Sigmoid colon (tissue), 4 donors: Measurements from ENCODE around the gene RBAK.

Source experiments
- CTCF ChIP-seq, 4 experiments: fragments of 450-650 bp in 3 of 4; fragments of 200-600 bp in 1 of 4; IDR thresholded peaks; one replicate each; pipeline ENCODE4 v1.5.1; 2016 to 2019; ENCODE audit warnings: antibody characterized with exemption in 4 of 4, mild to moderate bottlenecking in 3 of 4, moderate library complexity in 2 of 4
- EP300 ChIP-seq, 4 donors: sonication (generic); formaldehyde crosslinking; IDR thresholded peaks; one replicate each; pipeline ENCODE4 v1.6.1; 2017; ENCODE audit warnings: antibody characterized with exemption in 4 of 4
- POLR2A ChIP-seq, 2 donors: fragments of 450-650 bp; IDR thresholded peaks; one replicate each; pipeline ENCODE4 v1.6.1; 2016; ENCODE audit warnings: antibody characterized with exemption in 2 of 2, mild to moderate bottlenecking in 2 of 2, moderate library complexity in 2 of 2
- POLR2AphosphoS5 ChIP-seq, 4 donors: sonication (generic); formaldehyde crosslinking; IDR thresholded peaks; one replicate each; pipeline ENCODE4 v1.6.1; 2017; ENCODE audit warnings: antibody characterized with exemption in 4 of 4

DNA sequence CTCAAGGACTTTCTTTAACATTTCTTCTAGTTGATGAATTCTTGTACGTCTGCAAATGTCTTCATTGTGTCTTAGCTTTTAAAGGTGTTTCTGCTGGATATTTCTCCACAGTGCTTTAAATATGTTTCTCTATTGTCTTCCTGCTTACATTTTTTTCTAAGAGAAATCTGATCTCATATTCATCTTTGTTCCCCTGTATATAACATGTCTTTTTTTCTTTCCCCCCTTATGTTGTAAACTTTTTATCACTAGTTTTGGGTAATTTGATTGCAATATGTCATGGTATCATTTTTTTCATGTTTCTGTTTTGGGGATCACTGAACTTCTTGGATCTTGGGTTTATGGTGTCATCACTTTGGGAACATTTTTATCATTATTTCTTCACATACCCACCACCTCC, 7.5 kb downstream of the RBAK start:
- no peak for TF ChIP-seq CTCF (IDR thresholded peaks at IDR 0.05)
- no peak for TF ChIP-seq POLR2A (IDR thresholded peaks at IDR 0.05)
- TF ChIP-seq EP300 (IDR thresholded peaks at IDR 0.05), result no peak
- TF ChIP-seq POLR2AphosphoS5 (IDR thresholded peaks at IDR 0.05), result no peak
